ENCODE results near the gene TACC2. TPM values are rescaled to one million over a fixed set of nuclear protein-coding genes. Genes with fewer than 3 reads are reported as not detected.

The TACC2 gene
- total and polyA plus RNA-seq, 9 of the 15 experiments (the other 6 are each of a cell fraction or from before 2014, with no cell fraction given), result under 0.01 to 0.35 (median 0.03) TPM; not detected in 6

DNA sequence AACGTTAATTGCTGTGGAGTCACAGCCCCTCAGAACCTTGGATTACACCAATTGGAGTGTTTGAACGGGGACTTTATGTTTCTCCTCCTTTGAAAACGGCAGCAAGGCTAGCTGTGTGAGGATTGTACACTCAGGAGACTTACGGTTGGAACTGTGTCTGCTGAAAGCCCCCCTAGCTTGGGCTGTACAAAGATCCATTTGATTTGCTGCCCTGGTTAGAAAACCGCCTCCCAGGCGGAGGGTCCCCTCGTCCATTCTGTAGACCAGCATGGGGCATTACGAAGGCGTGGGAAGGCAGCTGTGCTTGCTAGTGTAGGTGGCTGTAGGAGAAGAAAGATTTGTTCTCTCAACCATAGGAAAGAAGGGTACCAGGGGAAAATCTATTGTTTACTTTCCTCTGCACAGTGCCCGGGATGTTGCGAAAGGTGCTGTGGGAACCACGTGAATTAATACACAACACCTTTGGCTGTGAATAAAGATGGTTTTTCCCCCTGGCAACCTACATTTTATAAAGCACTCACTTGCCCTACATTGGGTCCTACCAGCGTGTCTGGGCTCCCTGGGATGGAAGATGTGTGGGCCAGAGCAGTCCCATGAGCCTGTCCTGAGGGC lies 208.8 kb downstream of the TACC2 start (continued):
- TF ChIP-seq, protein P1, sequence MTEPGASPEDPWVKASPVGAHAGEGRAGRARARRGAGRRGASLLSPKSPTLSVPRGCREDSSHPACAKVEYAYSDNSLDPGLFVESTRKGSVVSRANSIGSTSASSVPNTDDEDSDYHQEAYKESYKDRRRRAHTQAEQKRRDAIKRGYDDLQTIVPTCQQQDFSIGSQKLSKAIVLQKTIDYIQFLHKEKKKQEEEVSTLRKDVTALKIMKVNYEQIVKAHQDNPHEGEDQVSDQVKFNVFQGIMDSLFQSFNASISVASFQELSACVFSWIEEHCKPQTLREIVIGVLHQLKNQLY (CRISPR knock-in tag; conservative IDR thresholded peaks at IDR 0.05), result no peak
- TF ChIP-seq DPF2 (IDR thresholded peaks at IDR 0.05) (no peak), THRAP3 (IDR thresholded peaks at IDR 0.05; ENCODE audit: borderline replicate concordance) (no peak), ERF (CRISPR knock-in tag; IDR thresholded peaks at IDR 0.05) (no peak)
- TF ChIP-seq, protein P2, sequence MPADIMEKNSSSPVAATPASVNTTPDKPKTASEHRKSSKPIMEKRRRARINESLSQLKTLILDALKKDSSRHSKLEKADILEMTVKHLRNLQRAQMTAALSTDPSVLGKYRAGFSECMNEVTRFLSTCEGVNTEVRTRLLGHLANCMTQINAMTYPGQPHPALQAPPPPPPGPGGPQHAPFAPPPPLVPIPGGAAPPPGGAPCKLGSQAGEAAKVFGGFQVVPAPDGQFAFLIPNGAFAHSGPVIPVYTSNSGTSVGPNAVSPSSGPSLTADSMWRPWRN (IDR thresholded peaks at IDR 0.05; ENCODE audit: low read depth), result no peak

DNA sequence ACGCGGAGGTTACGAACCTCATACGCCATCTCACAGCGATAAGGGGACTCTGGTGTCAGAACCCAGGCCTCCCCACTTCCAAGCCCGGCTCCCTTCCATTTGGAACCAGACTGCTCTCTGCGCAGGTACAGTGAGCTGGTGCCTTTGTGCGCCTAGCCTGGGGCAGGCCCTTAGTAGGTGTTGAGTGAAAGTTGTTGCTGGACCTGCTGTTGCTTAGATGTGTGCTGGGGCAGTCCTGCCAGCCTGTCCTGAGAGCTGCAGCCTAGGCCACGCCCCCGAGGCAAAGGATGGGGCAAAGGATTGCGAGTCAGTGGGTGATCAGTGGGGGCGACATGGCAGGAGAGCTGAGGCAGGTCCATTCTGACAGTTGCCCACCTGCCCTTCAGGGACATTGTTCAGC lies 209.7 kb downstream of the TACC2 start:
- no peak for DNase-seq (ENCODE audit: extremely low read depth in 1 of 4, low spot score in 3 of 4)
- ChIA-PET POLR2A (no interaction called here), CTCF (ENCODE audit: low intra/inter-chr PET ratio) (no interaction called here)
- no peak for FAIRE-seq
- H3K36me3 ChIP-seq (ENCODE audit: control insufficient read depth, insufficient read depth, low read length), result no peaks in the 10 kb centered on the region
- H3K79me2 ChIP-seq (ENCODE audit: control insufficient read depth, insufficient read depth, low read length), result no peaks in the 10 kb centered on the region
- H3K4me1 ChIP-seq (replicated peaks in 1 of 2; ENCODE audit: control insufficient read depth in 2 of 2, insufficient read depth in 2 of 2, low read length in 2 of 2), result no peaks in the 10 kb centered on the region
- in situ Hi-C loops (cut with MboI) (no loop called here), intact Hi-C loops (cut with micrococcal nuclease) (no loop called here)
- H3K27me3 ChIP-seq (ENCODE audit: control insufficient read depth in 2 of 2, insufficient read depth in 2 of 2, low read length in 2 of 2), result peaks cover 2 to 28% of the 10 kb centered on the region in 2 experiments; a peak in 3 of 5 replicates
- no peak overlapping the region for H3K4me2 ChIP-seq (ENCODE audit: insufficient read depth, low read length)
- no peak overlapping the region for H2AFZ ChIP-seq (ENCODE audit: low read depth, low read length)
- no peak for TF ChIP-seq RBM15 (IDR thresholded peaks at IDR 0.05; ENCODE audit: insufficient read depth, low read length)
- TF ChIP-seq BCOR (IDR thresholded peaks at IDR 0.05), result no peak
- ATAC-seq, result no peak
- 2% methylated on average over 12 of the region's 12 CpGs for WGBS (ENCODE audit: insufficient coverage, low coverage, missing lambda C conversion rate)
- no peaks in the 10 kb centered on the region for H4K20me1 ChIP-seq (replicated peaks; ENCODE audit: control insufficient read depth, insufficient read depth, low read length)
- no peaks in the 10 kb centered on the region for H3K9me3 ChIP-seq (replicated peaks; ENCODE audit: control insufficient read depth, insufficient read depth, low read depth, low read length)
- no peak overlapping the region for H3K4me3 ChIP-seq
- BruUV-seq (replicated peaks), result no TSS peak
- no peaks in the 10 kb centered on the region for H3K9me1 ChIP-seq (ENCODE audit: control insufficient read depth, insufficient read depth, low read length)
- H3K27ac ChIP-seq (ENCODE audit: extremely low read depth, low read depth, low read length), result no peak overlapping the region
- no peak overlapping the region for H3K9ac ChIP-seq (ENCODE audit: insufficient read depth in 1 of 2, low read depth in 2 of 2, low read length in 2 of 2)
